Anterior cingulate cortex (tissue), 58 donors: ENCODE results near the gene MRM3.
"Not testable (repeated sequence)": the region's sequence is repeated elsewhere in the genome, so short reads cannot be mapped to it uniquely, and the experiment has no call there.

Experiments
- DNase-seq, 58 donors: peaks; one replicate each; lab custom pipeline; 2025; lab: John Stamatoyannopoulos, UW

The MRM3 gene

DNA sequence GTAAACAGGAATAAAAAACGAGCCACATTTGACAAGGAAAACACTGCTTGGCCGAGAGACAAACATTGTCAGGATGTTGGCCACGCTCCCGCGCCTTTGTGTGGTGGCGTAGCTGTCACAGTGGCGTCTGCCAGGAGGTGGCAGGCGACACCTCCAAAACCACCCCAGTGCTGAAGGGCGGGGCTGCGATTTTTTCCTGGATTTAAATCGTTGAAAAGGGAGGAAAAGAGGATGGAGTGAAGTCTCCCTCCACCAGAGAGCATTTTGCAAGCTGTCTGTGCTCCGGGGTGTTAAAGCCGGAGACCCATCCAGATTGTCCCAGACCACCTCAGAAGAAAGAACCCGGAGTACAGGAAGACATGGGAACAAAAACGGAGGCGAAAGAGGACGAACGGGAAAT lies 12.7 kb downstream of the MRM3 start:
- DNase-seq: peak in 57 of 58 donors; percentile 20 to 90 (median 77)

DNA sequence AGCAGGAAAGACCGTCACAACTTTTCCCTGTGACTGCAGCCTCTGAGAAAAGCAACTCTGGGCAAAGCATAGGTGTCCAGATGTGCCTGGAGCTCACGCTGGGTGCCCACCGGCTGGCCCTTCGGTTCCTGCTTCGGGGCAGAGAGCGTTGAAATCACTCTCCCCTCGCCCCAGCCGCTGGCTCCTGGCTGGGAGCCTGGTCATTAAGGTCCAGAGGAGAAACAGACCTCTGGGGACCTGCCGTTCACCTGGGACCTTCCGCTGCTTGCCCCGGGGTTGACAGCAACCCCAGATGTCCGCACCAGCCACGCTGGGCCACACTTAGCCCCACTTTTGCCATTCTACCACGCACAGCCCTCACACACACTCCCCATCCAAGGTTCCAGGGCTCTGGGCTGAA lies 13.1 kb downstream of the MRM3 start:
- DNase-seq: no peak

DNA sequence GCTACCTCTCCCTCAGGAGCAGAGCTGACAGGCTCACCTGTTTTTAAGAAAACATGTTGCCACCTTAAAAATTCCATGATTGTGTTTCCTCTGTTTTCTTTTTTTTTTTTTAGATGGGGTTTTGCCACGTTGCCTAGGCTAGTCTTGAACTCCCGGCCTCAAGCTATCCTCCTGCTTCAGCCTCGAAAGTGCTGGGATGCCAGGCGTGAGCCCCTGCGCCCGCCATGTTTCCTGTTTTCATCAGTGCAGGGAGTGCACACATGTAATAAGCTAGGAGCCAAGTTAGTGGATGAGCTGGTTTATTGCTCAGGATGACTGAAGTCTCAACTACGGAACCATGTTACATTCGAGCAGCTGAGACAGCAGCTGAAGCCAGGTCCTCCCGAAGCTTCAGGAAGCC lies 13.6 kb downstream of the MRM3 start:
- no peak for DNase-seq

GRCh38 chr17:796609-797008 lies 14.5 kb downstream of the MRM3 start:
- no peak for DNase-seq

GRCh38 chr17:797236-797840 lies 15.2 kb downstream of the MRM3 start:
- DNase-seq: no peak

DNA sequence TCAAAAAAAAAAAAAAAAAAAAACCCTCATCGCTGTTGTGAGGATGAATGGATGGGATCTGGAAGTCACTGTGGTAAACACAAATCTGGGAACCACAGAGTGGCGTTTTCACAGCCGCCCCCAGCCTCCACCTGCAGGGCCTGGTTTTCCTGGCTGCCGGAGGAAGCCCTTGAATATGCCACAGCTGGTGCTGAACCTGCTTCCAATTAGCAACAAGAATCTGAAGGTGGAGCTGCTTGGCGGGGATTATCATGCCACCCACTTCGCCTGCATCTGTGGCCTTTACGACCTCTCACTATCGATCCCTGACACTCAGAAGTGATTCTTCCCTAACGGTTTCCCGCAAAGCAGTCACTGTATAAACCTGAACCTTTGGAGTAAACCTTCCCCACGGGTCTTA lies 16.1 kb downstream of the MRM3 start:
- DNase-seq: peak in 4 of 58 donors; percentile 19 to 52 (median 25)

GRCh38 chr17:799261-799660 lies 17.1 kb downstream of the MRM3 start:
- no peak for DNase-seq

DNA sequence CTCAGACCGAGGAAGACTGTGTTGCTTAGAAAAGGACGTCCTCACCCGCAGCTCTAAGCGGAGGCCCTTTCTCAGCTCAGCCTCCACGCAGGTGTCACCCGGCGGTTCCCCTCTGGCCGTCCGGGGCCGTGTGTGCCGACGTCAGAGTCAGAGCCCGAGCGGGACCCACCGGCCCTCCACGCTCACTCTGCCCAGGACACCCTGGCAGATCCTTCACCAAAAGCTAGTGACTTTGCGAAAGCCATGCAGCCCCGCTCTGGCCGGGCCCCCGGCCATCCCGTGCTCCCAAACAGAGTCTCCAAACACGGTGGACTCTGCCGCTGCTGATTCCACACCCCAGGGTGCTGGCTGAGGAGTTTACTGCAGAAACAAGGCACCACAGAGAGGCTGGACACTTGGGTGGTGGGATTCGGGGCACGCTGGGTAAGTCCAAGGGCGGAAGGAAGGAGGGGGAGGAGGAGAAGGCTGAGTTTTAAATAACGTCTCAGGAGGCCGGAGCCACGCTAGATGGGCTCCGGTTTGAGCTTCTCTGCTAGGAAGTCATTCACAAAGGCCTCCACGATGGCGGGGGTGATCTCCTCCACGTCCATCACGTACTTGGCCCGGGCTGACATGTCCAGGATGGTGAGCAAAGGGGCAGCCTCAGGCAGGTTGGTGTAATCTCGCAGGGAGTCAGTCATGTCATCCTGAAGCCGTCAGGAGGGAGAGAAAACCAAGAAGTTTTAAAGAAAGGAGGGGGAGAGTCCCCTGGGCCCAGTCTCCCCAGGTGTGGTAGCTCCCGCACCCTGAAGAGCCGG lies 18.5 kb downstream of the MRM3 start:
- DNase-seq: no peak

- no peak for DNase-seq
Measured at GRCh38 chr17:801660-802059, 19.5 kb downstream of the MRM3 start.

DNA sequence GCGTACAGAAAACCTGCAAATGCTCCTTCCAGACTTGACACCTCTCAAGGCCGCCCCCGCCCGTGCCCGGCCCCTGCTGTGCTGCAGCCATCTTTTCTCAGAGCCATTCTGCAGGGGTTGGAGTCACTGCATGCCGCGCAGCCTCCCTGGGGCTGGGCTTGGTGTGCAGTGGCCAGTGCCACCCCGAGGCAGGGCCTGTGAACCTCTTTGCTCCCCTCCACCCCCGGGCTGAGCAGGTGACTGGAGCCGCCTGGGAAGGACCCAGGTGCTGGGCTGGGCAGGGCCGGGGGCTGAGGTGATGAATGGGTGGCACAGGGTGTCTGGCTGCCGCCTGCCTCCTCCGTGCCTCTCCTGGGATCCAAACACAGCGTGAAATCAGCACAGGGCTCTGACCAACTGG lies 20.3 kb downstream of the MRM3 start:
- DNase-seq: no peak

DNA sequence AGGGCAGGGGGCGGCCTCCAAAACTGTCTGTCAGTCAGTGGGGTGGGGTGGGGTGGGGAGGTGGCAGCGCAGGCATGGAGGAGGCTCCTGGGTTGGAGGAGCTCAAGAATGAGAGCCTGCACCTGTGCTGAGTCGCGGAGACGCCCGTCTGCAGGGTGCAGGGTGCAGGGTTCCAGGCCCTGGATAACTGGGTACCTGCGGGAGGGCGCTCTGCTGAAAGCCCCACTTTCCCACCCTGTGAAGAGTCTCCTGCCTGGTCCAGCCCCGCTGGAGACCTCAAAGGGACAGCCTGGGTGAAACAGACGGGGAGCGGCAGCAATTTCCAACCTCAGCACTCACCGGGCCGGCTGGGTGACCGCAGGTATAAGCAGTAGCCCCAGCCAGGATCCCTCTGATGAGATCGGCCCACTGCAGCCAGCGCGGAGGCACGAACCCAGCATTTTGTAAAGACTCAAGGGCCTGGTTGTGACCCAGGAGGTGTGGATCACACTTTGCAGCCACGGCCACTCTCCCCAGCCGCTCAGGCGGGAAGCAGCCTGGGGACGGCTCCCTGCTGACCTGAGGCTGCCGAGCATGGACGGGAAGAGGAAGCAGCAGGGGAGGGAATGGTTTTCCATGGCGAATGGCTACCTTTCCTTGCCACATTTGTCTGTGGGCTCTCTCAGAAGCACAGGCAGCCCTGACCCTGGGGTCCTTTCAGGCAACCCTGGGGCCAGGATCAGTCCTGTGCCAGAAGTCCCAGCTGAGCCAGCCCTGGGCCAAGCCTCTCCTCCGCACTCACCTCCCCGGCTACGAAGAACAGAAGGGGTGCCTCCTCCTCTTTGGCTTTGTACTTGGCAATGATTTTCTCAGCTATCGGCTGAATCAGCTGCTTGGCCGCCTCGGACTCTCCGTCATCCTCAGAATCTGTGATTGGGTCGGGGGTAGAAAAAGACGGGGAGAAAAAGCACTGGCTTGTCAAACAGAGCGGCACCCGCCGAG lies 21.0 kb downstream of the MRM3 start:
- peak in 1 of 58 donors; percentile 15 for DNase-seq

GRCh38 chr17:804541-805435 lies 22.6 kb downstream of the MRM3 start:
- DNase-seq: peak in 5 of 58 donors; percentile 6 to 18 (median 13)

DNA sequence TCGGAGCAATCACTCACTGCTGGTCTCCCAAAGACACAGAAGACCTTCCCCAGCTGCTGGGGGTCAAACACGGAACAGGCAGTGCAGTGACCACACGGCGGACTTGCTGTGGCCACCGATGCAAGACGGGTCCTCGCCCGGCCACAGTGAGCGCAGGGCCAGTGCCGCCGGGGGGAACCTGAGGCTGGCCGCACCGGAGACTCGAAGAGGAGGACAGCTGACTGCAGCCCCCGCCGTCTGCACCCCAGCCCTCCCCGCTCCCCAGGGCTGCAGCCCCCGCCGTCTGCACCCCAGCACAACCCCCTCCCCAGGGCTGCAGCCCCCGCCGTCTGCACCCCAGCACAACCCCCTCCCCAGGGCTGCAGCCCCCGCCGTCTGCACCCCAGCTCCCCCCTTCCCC lies 23.7 kb downstream of the MRM3 start:
- DNase-seq: not testable (repeated sequence)

DNA sequence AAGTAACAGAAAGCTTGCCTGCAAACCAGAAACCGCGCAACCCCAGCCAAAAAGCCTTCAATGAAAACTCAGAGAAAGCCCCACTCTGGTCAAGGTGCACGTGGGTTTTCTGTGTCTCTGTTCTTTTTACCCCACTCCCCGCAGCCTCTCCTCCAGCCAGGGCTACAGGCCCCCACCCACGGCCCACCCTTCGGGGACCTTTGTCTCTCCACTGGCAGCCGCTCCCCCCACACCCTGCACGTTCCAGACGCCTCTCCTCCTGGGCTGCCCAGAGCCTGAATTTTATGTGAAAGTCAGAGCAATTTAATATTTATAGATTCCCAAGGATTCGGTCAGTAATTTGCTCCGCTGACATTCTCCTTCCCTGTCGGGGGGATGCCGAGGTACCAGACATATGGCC lies 24.2 kb downstream of the MRM3 start:
- no peak for DNase-seq

DNA sequence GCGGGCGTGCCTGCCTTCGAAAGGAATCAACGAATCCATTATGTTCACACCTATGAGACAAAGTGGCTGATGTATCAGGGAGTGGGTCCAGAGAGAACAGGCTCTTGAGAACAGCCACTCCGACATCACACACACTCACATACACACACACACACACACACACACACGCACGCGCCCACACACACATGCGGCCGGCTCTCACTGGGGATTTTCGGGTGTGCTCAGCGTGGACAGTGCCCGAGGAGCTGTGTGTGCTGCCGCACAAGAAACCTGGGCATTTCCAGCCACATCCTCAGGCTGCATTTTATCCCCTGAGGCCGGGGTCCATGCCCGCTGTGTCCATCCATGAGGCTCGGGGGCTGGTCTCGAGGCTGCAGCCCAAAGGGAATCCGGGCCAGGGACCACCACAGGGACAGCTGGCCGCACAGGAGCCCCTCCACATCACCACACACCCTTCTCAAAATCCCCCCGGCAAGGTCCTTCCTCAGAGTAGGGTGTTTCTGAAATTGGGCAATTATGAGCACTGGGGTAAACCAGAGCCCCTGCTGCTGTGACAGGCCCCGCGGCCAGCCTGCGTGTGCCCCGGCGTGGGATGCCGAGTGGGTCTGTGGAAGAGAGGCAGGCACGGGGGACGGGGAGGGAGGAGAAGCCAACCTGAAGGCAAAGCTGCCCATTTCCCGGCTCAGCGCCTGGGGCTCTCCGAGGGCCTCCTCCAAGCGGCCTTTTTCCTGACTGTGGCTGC lies 24.8 kb downstream of the MRM3 start:
- no peak for DNase-seq

DNA sequence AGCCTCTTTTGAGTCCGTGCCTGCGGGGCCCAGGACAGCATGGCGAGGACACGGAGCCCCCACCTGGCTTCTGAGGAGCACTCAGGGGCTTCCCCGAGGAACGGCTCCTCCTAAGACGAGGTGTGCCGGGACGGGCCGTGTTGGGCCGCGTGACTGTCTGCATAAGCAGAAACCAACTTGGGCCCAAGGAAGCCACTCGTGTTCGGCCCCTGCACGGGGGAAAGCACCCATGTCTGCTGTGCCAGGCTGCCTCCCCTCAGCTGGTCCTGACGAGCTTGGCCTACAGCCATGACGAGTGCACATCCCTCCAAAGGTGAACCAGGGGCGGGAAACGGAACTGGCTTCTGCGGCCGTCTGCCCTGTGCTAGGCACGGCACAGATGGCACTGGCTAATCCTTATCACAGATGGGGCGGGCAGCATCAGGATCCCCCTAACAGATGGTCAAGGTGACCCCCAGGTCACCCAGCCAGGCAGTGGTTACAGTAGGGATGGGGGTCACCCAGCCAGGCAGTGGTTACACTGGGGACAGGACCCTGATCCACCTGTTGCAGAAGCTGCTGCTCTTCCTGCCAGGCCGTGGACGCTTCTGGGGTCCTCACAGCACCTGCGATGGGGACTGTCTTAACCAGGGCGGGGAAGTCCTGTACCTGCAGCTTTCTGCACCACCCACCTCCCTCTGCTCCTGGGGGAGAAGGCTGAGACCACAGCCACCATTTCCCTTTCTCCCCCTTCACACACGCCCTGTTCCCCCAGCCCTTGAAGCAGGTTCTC lies 25.6 kb downstream of the MRM3 start:
- DNase-seq: no peak

- no peak for DNase-seq
Measured at GRCh38 chr17:811051-811784, 29.1 kb downstream of the MRM3 start.
